ENCODE data around the gene VAC14. TPM values are rescaled to one million over a fixed set of nuclear protein-coding genes. Genes with fewer than 3 reads are reported as not detected.

VAC14 gene
- polyA plus RNA-seq, 1 of the 3 experiments (the other 2 are of a cell fraction) = 33.2 TPM

GRCh38 chr16:70657956-70658355 lies 143.0 kb downstream of the VAC14 start:
- Histone ChIP-seq H3K79me2 (ENCODE audit: insufficient read depth) (no peaks in the 10 kb centered on the region), H2AFZ (ENCODE audit: low read depth) (no peak overlapping the region), H3K9ac (no peak overlapping the region), H3K4me1 (ENCODE audit: control insufficient read depth in 1 of 2, insufficient read depth in 2 of 2, low read depth in 1 of 2, low read length in 1 of 2) (peaks cover 0 to 14% of the 10 kb centered on the region in 2 experiments; a peak in 1 of 4 replicates), H3K4me2 (no peak overlapping the region), H3K27me3 (ENCODE audit: insufficient read depth) (no peaks in the 10 kb centered on the region), H3K27ac (ENCODE audit: low read depth in 2 of 2, low read length in 1 of 2) (no peak overlapping the region), H3K36me3 (replicated peaks in 1 of 2; ENCODE audit: control insufficient read depth in 1 of 2, insufficient read depth in 2 of 2, low read length in 1 of 2) (no peaks in the 10 kb centered on the region), H3K9me3 (no peaks in the 10 kb centered on the region), H4K20me1 (ENCODE audit: insufficient read depth) (peaks cover 13% of the 10 kb centered on the region), H3K9me2 (no peaks in the 10 kb centered on the region), H3F3A (replicated peaks; ENCODE audit: insufficient read depth) (no peaks in the 10 kb centered on the region), H3K4me3 (ENCODE audit: low read depth in 2 of 2, low read length in 1 of 2) (no peak overlapping the region)
- TF ChIP-seq USF1 (IDR thresholded peaks at IDR 0.05; ENCODE audit: borderline replicate concordance, low read depth) (no peak), EP300 (IDR thresholded peaks at IDR 0.05; ENCODE audit: borderline replicate concordance in 1 of 2, low read depth in 1 of 2, low read length in 1 of 2) (no peak), REST (IDR thresholded peaks at IDR 0.05; ENCODE audit: low read depth, low read length) (no peak), ZBTB33 (IDR thresholded peaks at IDR 0.05; ENCODE audit: borderline replicate concordance, low read depth) (no peak), RFX5 (IDR thresholded peaks at IDR 0.05; ENCODE audit: low read length) (no peak), MXI1 (IDR thresholded peaks at IDR 0.05; ENCODE audit: low read depth, low read length) (no peak), USF2 (IDR thresholded peaks at IDR 0.05; ENCODE audit: borderline replicate concordance, low read depth, low read length) (no peak), MAX (IDR thresholded peaks at IDR 0.05; ENCODE audit: low read depth) (no peak), ELF1 (IDR thresholded peaks at IDR 0.05) (no peak), TCF12 (IDR thresholded peaks at IDR 0.05) (no peak), IRF3 (IDR thresholded peaks at IDR 0.05; ENCODE audit: low read depth, low read length) (no peak), RXRA (IDR thresholded peaks at IDR 0.05; ENCODE audit: borderline replicate concordance, low read depth) (no peak), PBX3 (IDR thresholded peaks at IDR 0.05) (no peak), YY1 (IDR thresholded peaks at IDR 0.05; ENCODE audit: low read depth) (no peak), RAD21 (IDR thresholded peaks at IDR 0.05; ENCODE audit: low read length) (no peak), GATA2 (CRISPR knock-in tag; IDR thresholded peaks at IDR 0.05) (no peak), FOXM1 (IDR thresholded peaks at IDR 0.05; ENCODE audit: low read depth) (no peak), NFIC (IDR thresholded peaks at IDR 0.05; ENCODE audit: borderline replicate concordance) (no peak), SIN3A (IDR thresholded peaks at IDR 0.05; ENCODE audit: borderline replicate concordance, low read depth, low read length) (no peak), MEF2A (IDR thresholded peaks at IDR 0.05; ENCODE audit: borderline replicate concordance, low read depth) (no peak)
- WGBS (ENCODE audit: low lambda C conversion rate) = 90% methylated on average over 7 of the region's 7 CpGs
- POLR2A ChIA-PET = no interaction called here
- DNase-seq = no peak
- CTCF ChIA-PET = interaction anchor here (6.5 kb wide), 1 partner anchor 113 kb away, joined by 57 read pairs; no protein-coding TSS in a partner anchor

Measured in SK-N-SH (cell line).